ENCODE results near the gene HSPE1.
"Not testable (repeated sequence)": the region's sequence is repeated elsewhere in the genome, so short reads cannot be mapped to it uniquely, and the experiment has no call there.

HSPE1 gene

DNA sequence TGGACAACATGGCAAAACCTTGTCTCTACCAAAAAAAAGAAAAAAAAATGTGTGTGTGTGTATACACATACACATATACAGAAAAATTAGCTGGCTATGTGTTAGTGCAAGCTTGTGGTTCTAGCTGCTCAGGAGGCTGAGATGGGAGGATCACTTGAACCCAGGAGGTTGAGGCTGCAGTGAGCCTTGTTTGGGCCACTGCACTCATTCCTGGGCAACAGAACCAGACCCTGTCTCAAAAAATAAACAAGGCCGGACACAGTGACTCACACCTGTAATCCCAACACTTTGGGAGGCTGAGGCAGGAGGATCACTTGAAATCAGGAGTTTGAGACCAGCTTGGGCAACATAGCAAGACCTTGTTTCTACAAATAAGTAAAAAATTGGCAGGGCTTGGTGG, 44.8 kb upstream of the HSPE1 start:
- TF ChIP-seq, protein P1, sequence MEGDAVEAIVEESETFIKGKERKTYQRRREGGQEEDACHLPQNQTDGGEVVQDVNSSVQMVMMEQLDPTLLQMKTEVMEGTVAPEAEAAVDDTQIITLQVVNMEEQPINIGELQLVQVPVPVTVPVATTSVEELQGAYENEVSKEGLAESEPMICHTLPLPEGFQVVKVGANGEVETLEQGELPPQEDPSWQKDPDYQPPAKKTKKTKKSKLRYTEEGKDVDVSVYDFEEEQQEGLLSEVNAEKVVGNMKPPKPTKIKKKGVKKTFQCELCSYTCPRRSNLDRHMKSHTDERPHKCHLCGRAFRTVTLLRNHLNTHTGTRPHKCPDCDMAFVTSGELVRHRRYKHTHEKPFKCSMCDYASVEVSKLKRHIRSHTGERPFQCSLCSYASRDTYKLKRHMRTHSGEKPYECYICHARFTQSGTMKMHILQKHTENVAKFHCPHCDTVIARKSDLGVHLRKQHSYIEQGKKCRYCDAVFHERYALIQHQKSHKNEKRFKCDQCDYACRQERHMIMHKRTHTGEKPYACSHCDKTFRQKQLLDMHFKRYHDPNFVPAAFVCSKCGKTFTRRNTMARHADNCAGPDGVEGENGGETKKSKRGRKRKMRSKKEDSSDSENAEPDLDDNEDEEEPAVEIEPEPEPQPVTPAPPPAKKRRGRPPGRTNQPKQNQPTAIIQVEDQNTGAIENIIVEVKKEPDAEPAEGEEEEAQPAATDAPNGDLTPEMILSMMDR (IDR thresholded peaks at IDR 0.05; ENCODE audit: borderline replicate concordance, insufficient read depth, low read depth, low read length), result no peak
- H3K4me3 ChIP-seq (ENCODE audit: low read depth, low read length), result no peak overlapping the region

- H3K4me3 ChIP-seq (ENCODE audit: low read depth, low read length), result no peak overlapping the region
- TF ChIP-seq, protein P1 (IDR thresholded peaks at IDR 0.05; ENCODE audit: borderline replicate concordance, insufficient read depth, low read depth, low read length), result no peak
These were observed 39.5 kb upstream of the HSPE1 start for GRCh38 chr2:197460649-197461048.

GRCh38 chr2:197461057-197461456, 39.1 kb upstream of the HSPE1 start:
- no peak overlapping the region for H3K4me3 ChIP-seq (ENCODE audit: low read depth, low read length)
- TF ChIP-seq, protein P1 (IDR thresholded peaks at IDR 0.05; ENCODE audit: borderline replicate concordance, insufficient read depth, low read depth, low read length), result no peak

- TF ChIP-seq, protein P1 (IDR thresholded peaks at IDR 0.05; ENCODE audit: borderline replicate concordance, insufficient read depth, low read depth, low read length), result no peak
- no peak overlapping the region for H3K4me3 ChIP-seq (ENCODE audit: low read depth, low read length)
These were observed 36.0 kb upstream of the HSPE1 start for GRCh38 chr2:197464175-197464574.

GRCh38 chr2:197472166-197472565, 28.0 kb upstream of the HSPE1 start:
- no peak overlapping the region for H3K4me3 ChIP-seq (ENCODE audit: low read depth, low read length)
- TF ChIP-seq, protein P1 (IDR thresholded peaks at IDR 0.05; ENCODE audit: borderline replicate concordance, insufficient read depth, low read depth, low read length), result no peak

DNA sequence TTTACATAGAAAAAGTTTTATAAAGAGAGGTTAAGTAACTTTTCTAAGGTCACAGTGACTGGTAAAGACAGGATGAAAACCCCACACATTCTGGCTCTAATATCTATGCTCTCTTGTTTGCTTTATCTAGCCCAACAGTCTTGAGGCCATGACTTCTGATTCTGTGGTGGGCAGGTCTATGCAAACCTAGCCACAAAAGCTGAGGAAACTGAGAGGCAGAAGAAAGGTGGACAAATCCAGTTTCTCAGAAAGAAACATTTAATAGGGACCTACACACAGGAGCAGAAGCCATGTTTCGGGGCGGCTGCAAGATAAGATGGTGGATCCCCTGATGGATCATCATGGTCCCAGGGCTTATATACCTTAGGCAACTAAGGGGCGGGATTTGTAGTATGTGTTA, 22.4 kb upstream of the HSPE1 start:
- H3K4me3 ChIP-seq (ENCODE audit: low read depth, low read length), result no peak overlapping the region
- TF ChIP-seq, protein P1 (IDR thresholded peaks at IDR 0.05; ENCODE audit: borderline replicate concordance, insufficient read depth, low read depth, low read length), result no peak

DNA sequence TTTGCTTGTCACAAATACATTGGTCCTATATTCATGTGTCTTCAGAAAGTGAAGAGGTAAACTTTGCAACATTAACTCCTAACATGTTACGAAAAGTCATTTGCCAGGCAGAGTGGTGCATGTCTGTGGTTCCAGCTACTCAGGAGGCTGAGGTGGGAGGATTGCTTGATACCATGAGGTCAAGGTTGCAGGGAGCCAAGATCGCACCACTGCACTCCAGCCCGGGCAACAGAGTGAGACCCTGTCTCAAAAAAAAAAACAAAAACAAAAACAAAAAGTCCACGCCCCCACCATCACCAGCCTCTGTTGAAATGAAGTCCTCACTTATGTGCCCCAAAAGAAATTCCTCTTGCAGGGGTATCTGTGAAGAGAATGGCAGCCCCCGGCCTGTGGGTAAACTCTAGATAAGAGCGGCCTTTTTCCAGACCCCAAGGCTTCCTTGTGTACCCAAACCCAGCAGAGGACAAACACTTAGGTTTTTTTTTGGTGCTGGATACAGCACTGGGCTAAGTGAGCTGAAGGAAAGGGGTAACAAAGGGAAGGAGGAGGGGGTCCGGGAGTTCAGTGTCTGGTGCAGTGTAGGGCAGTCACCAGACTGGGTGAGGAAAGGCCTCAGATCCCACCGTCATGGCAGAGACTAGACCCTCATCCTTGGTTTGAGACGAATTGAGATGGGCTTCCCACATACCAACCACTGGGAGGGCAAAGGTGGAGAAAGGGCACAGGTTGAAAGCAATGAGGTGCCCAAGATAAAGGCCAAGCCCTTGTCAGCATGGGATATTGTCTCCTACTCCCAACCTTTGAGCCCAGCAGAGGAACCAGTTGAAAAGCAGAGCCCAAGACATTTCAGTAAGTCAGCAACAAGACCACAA, 19.8 kb upstream of the HSPE1 start:
- TF ChIP-seq, protein P1 (IDR thresholded peaks at IDR 0.05; ENCODE audit: borderline replicate concordance, insufficient read depth, low read depth, low read length), result no peak
- H3K4me3 ChIP-seq (ENCODE audit: low read depth, low read length), result no peak overlapping the region

- not testable (repeated sequence) for H3K4me3 ChIP-seq (ENCODE audit: low read depth, low read length)
These were observed 15.9 kb upstream of the HSPE1 start for GRCh38 chr2:197484248-197484647.
